Vagina (tissue), 2 donors: ENCODE results near the gene WDFY3. TPM values are rescaled to one million over a fixed set of nuclear protein-coding genes. Genes with fewer than 3 reads are reported as not detected.

Experiments
- DNase-seq, 2 donors: peaks; one replicate each; pipeline ENCODE4 v3.0.0-alpha.2; 2017; ENCODE audit errors: extremely low spot score in 2 of 2
- H3K27ac ChIP-seq: fragments of 200-600 bp; sonication (generic); one replicate; pipeline ENCODE4 v1.5.1; 2019
- H3K27me3 ChIP-seq: fragments of 200-600 bp; sonication (generic); one replicate; pipeline ENCODE4 v1.5.1; 2019
- H3K36me3 ChIP-seq, 2 donors: fragments of 200-600 bp; sonication (generic); one replicate each; pipeline ENCODE4 v1.5.1; 2017 to 2019
- H3K4me1 ChIP-seq: fragments of 200-600 bp; sonication (generic); one replicate; pipeline ENCODE4 v1.5.1; 2019
- H3K4me3 ChIP-seq, 2 donors: fragments of 200-600 bp; sonication (generic); 1 replicate in 1 of 2; 2 replicates in 1 of 2; pipeline ENCODE4 v1.5.1; 2016 to 2019
- H3K9me3 ChIP-seq: fragments of 200-600 bp; sonication (generic); one replicate; pipeline ENCODE4 v1.5.1; 2019
- POLR2A ChIP-seq, 2 donors: fragments of 450-650 bp; IDR thresholded peaks; one replicate each; pipeline ENCODE4 v1.6.1; 2017; ENCODE audit warnings: antibody characterized with exemption in 2 of 2, mild to moderate bottlenecking in 2 of 2, moderate library complexity in 2 of 2
- POLR2AphosphoS5 ChIP-seq, 2 donors: sonication (generic); formaldehyde crosslinking; IDR thresholded peaks; one replicate each; pipeline ENCODE4 v1.9.0; 2017; ENCODE audit warnings: antibody characterized with exemption in 2 of 2, mild to moderate bottlenecking in 2 of 2, low read depth in 1 of 2; ENCODE audit not compliant: insufficient read depth in 1 of 2
- intact Hi-C: fragments of 100-400 bp; cut with DNase I; formaldehyde crosslinking; loops from one replicate; pipeline ENCODE4 v1.15.1; 2023
- total RNA-seq: library from RNA; depleted of rRNA; stranded (reverse); fragments of >200 nt; gene quantifications from one replicate; pipeline ENCODE4 v1.2.3, GENCODE V29; 2016
- TF ChIP-seq, protein P1 (sequence below), 3 experiments: fragments of 450-650 bp in 2 of 3; fragments of 200-600 bp in 1 of 3; sonication (generic) in 1 of 3; IDR thresholded peaks; one replicate each; pipeline ENCODE4 v1.5.1; 2017 to 2019; ENCODE audit warnings: antibody characterized with exemption in 3 of 3, mild to moderate bottlenecking in 2 of 3, moderate library complexity in 2 of 3

WDFY3 gene
- total RNA-seq, 1 donor from 2014 or later = 67.8 TPM

DNA sequence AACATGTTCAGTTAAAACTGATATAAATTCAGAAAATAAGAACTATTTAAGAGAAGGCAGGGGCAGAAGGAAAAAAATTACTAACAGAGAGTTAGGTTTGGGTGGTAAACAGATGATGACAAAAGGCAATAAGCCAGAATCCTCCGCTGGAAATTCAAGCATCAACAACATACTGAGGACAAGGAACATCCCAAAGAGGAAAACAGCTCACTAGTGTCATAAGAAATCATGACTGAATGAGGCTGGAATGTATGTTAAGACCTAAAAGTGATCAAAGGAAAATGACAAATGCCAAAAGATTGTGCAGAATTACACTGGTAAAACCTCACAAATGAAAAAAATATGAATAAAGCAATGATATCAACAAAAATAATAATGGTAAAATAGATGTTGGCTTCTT is 88.4 kb downstream of the WDFY3 start:
- Histone ChIP-seq H3K36me3 (no peaks in the 10 kb centered on the region), H3K9me3 (no peaks in the 10 kb centered on the region), H3K27ac (no peak overlapping the region), H3K4me1 (no peaks in the 10 kb centered on the region), H3K27me3 (no peaks in the 10 kb centered on the region), H3K4me3 (no peak overlapping the region)
- no peak for DNase-seq
- intact Hi-C loops = no loop called here
- TF ChIP-seq POLR2AphosphoS5 (IDR thresholded peaks at IDR 0.05; ENCODE audit: insufficient read depth in 1 of 2, low read depth in 1 of 2) = no peak
- TF ChIP-seq, protein P1, sequence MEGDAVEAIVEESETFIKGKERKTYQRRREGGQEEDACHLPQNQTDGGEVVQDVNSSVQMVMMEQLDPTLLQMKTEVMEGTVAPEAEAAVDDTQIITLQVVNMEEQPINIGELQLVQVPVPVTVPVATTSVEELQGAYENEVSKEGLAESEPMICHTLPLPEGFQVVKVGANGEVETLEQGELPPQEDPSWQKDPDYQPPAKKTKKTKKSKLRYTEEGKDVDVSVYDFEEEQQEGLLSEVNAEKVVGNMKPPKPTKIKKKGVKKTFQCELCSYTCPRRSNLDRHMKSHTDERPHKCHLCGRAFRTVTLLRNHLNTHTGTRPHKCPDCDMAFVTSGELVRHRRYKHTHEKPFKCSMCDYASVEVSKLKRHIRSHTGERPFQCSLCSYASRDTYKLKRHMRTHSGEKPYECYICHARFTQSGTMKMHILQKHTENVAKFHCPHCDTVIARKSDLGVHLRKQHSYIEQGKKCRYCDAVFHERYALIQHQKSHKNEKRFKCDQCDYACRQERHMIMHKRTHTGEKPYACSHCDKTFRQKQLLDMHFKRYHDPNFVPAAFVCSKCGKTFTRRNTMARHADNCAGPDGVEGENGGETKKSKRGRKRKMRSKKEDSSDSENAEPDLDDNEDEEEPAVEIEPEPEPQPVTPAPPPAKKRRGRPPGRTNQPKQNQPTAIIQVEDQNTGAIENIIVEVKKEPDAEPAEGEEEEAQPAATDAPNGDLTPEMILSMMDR (IDR thresholded peaks at IDR 0.05) = no peak
- no peak for TF ChIP-seq POLR2A (IDR thresholded peaks at IDR 0.05)

DNA sequence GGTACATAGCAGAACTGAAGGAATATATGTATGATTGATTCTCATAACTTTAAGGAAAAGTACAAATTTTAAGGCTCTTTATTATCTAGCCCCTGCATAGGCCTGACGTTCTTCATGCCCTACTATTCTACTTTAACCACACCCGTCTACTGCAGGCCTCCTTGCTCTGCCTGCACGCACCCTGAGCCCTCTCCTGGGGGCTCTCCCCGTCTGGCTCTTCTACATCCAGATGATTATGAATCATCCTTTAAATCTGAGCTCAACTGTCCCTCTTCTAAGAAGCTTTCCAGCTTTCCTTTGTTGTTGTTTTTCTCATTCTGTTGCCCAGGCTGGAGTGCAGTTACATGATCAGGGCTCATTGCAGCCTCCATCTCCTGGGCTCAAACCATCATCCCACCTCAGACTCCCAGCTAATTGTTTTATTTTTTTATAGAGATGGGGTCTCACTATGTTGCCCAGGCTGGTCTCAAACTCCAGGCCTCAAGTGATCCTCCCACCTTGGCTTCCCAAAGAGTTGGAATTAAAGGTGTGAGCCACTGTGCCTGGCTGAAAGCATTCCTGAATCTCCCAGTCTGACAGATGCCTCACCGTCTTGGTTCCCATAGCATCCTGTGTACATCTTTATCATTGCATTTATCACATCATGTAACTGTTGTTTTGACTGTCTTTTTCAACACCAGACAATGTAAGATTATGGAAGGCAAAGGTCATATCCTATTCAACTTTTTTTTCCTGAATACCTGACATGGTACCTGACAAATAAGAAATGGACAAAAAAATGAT is 89.2 kb downstream of the WDFY3 start:
- no peak for TF ChIP-seq POLR2AphosphoS5 (IDR thresholded peaks at IDR 0.05; ENCODE audit: insufficient read depth in 1 of 2, low read depth in 1 of 2)
- no peak for TF ChIP-seq POLR2A (IDR thresholded peaks at IDR 0.05)
- TF ChIP-seq, protein P1 (IDR thresholded peaks at IDR 0.05) = no peak
- Histone ChIP-seq H3K36me3 (no peaks in the 10 kb centered on the region), H3K4me1 (no peaks in the 10 kb centered on the region), H3K9me3 (no peaks in the 10 kb centered on the region), H3K4me3 (no peak overlapping the region), H3K27ac (no peak overlapping the region), H3K27me3 (no peaks in the 10 kb centered on the region)
- intact Hi-C loops = no loop called here
- no peak for DNase-seq

DNA sequence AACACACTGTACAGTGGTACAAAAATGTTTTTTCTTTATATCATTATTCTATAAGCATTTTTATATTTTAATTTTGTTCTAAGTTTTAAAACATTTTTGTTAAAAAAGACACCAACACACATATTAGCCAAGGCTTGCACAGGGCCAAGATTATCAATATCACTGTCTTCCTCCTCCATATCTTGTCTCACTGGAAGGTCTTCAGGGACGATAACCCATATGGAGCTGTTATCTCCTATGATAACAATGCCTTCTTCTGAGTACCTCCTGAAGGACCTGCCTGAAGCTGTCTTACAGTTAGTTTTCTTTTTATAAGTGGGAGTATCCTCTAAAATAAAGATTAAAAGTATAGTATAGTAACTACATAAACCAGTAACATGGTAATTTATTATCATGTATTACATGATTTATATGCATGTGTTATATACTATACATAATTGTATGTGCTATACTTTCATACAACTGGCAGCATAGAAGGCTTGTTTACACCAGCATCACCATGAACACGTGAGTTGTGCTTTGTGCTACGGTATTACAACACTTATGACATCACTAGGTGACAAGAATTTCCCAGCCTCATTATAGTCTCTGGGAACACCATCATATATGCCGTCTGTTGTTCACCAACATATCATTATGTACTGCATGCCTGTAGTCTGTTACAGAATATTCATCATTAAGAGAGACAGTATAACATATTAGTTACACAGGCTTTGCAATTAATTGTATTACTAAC is 90.7 kb downstream of the WDFY3 start:
- H3K9me3 ChIP-seq = no peaks in the 10 kb centered on the region
- no peak for TF ChIP-seq POLR2AphosphoS5 (IDR thresholded peaks at IDR 0.05; ENCODE audit: insufficient read depth in 1 of 2, low read depth in 1 of 2)
- TF ChIP-seq, protein P1 (IDR thresholded peaks at IDR 0.05) = no peak
- intact Hi-C loops = no loop called here
- H3K4me1 ChIP-seq = no peaks in the 10 kb centered on the region
- no peak overlapping the region for H3K4me3 ChIP-seq
- no peaks in the 10 kb centered on the region for H3K27me3 ChIP-seq
- H3K36me3 ChIP-seq = no peaks in the 10 kb centered on the region
- H3K27ac ChIP-seq = no peak overlapping the region
- no peak for DNase-seq

DNA sequence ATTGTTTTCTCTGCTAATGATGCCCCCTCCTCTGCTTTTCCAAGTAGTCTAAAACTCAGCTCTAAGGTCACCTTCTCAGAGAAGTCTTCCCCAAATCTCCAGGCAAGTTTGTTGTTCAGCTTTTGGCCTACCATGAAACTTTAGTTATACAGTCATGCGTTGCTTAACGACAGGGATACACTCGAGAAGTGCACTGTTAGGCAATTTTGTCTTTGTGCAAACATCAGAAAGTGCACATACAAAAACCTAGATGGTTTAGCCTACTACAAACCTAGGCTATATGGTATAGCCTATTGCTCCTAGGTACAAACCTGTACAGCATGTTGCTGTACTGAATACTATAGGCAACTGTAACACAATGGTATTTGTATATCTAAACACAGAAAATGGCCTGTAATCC is 91.9 kb downstream of the WDFY3 start:
- TF ChIP-seq POLR2AphosphoS5 (IDR thresholded peaks at IDR 0.05; ENCODE audit: insufficient read depth in 1 of 2, low read depth in 1 of 2) (no peak), POLR2A (IDR thresholded peaks at IDR 0.05) (no peak)
- TF ChIP-seq, protein P1 (IDR thresholded peaks at IDR 0.05) = no peak
- H3K4me3 ChIP-seq = no peak overlapping the region

More for the DNA sequence above, 91.9 kb downstream of the WDFY3 start:
- DNase-seq = no peak
- Histone ChIP-seq H3K9me3 (no peaks in the 10 kb centered on the region), H3K27me3 (no peaks in the 10 kb centered on the region), H3K36me3 (no peaks in the 10 kb centered on the region), H3K27ac (no peak overlapping the region), H3K4me1 (no peaks in the 10 kb centered on the region)
- intact Hi-C loops = no loop called here
